DOHH2 (cell line): ENCODE data around the gene TRIM34.
A peak's percentile ranks its signal among the peaks of the same experiment; 100 is the strongest.

Source experiments
- H3F3A ChIP-seq: fragments of 200-600 bp; sonication (generic), shearing (Covaris generic); 2 replicates; pipeline ENCODE4 v1.6.0; 2016; ENCODE audit warnings: antibody characterized with exemption, mild to moderate bottlenecking; ENCODE audit not compliant: control insufficient read depth, insufficient read depth
- H3K27ac ChIP-seq: fragments of 200-600 bp; sonication (generic); 2 replicates; pipeline ENCODE4 v1.5.1; 2014; ENCODE audit warnings: low read depth, mild to moderate bottlenecking, low read length, moderate library complexity
- H3K27me3 ChIP-seq: fragments of 200-600 bp; sonication (generic); 2 replicates; pipeline ENCODE4 v1.6.1; 2014; ENCODE audit warnings: mild to moderate bottlenecking, low read length, mixed read lengths; ENCODE audit not compliant: control insufficient read depth
- H3K36me3 ChIP-seq: fragments of 200-600 bp; sonication (generic); 2 replicates; pipeline ENCODE4 v1.6.1; 2014; ENCODE audit warnings: mild to moderate bottlenecking, low read length, moderate library complexity, mixed read lengths; ENCODE audit not compliant: control insufficient read depth
- H3K4me1 ChIP-seq: fragments of 200-600 bp; sonication (generic); 2 replicates; pipeline ENCODE4 v1.6.1; 2014; ENCODE audit warnings: mild to moderate bottlenecking, low read length, mixed read lengths; ENCODE audit not compliant: control insufficient read depth
- H3K4me2 ChIP-seq: fragments of 200-600 bp; sonication (generic); 2 replicates; pipeline ENCODE4 v1.6.0; 2014; ENCODE audit warnings: mild to moderate bottlenecking, low read length, moderate library complexity
- H3K4me3 ChIP-seq: fragments of 200-600 bp; sonication (generic); 2 replicates; pipeline ENCODE4 v1.5.1; 2014; ENCODE audit warnings: mild to moderate bottlenecking, low read length, mixed read lengths
- H3K79me2 ChIP-seq: fragments of 200-600 bp; sonication (generic); 2 replicates; pipeline ENCODE4 v1.6.1; 2014; ENCODE audit warnings: mild to moderate bottlenecking, low read length, mixed read lengths; ENCODE audit not compliant: control insufficient read depth
- H3K9me2 ChIP-seq: fragments of 200-600 bp; sonication (generic); replicated peaks from 2 replicates; pipeline ENCODE4 v1.6.1; 2014; ENCODE audit warnings: mild to moderate bottlenecking, low read length, mixed read lengths; ENCODE audit not compliant: control insufficient read depth
- H3K9me3 ChIP-seq: fragments of 200-600 bp; sonication (generic); 2 replicates; pipeline ENCODE4 v1.6.1; 2014; ENCODE audit warnings: antibody characterized with exemption, low read length, mixed read lengths; ENCODE audit not compliant: control insufficient read depth, insufficient read depth
- H4K20me1 ChIP-seq: fragments of 200-600 bp; sonication (generic); 2 replicates; pipeline ENCODE4 v1.6.0; 2014; ENCODE audit warnings: low read depth, mild to moderate bottlenecking, antibody characterized with exemption, low read length, moderate library complexity; ENCODE audit not compliant: control insufficient read depth, insufficient read depth
- CTCF ChIP-seq: fragments of 200-600 bp; sonication (generic); IDR thresholded peaks from one replicate; pipeline ENCODE4 v1.5.1; 2014; ENCODE audit warnings: antibody characterized with exemption, mild to moderate bottlenecking, low read depth, low read length; ENCODE audit not compliant: poor library complexity, severe bottlenecking
- EZH2phosphoT487 ChIP-seq: fragments of 200-600 bp; sonication (generic); IDR thresholded peaks from 2 replicates; pipeline ENCODE4 v1.6.1; 2017; ENCODE audit warnings: borderline replicate concordance, mild to moderate bottlenecking, antibody characterized with exemption, low read length, moderate library complexity, mixed read lengths

The TRIM34 gene

DNA sequence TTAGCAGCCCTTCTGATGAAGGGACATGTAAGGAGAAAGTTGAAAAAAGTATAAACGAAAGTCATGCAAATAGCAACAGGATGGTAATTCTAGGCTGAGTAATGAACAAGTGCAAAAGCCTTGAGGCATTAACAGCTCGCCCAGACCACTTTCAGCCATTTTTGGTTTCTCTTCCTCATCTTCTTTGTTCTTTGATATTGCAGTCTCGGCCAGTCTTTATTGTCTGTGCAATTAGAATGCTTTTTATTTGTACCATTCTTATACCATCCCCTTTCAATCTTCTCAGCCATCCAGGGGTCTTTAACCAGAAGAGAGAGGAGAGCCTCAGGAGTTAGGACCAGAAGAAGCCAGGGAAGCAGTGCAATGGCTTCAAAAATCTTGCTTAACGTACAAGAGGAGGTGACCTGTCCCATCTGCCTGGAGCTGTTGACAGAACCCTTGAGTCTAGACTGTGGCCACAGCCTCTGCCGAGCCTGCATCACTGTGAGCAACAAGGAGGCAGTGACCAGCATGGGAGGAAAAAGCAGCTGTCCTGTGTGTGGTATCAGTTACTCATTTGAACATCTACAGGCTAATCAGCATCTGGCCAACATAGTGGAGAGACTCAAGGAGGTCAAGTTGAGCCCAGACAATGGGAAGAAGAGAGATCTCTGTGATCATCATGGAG, 7.3 kb downstream of the TRIM34 start:
- H3K9me2 ChIP-seq, result no peaks in the 10 kb centered on the region
- H4K20me1 ChIP-seq, result no peaks in the 10 kb centered on the region
- no peak overlapping the region for H3K27ac ChIP-seq
- peak overlapping the region; percentile 34 for H3K4me3 ChIP-seq
- no peak for TF ChIP-seq EZH2phosphoT487
- TF ChIP-seq CTCF, result no peak
- no peaks in the 10 kb centered on the region for H3F3A ChIP-seq
- no peaks in the 10 kb centered on the region for H3K9me3 ChIP-seq
- H3K27me3 ChIP-seq, result no peaks in the 10 kb centered on the region
- peak overlapping the region; percentile 45 for H3K4me2 ChIP-seq
- H3K36me3 ChIP-seq, result no peaks in the 10 kb centered on the region
- no peaks in the 10 kb centered on the region for H3K79me2 ChIP-seq
- peaks cover 12% of the 10 kb centered on the region for H3K4me1 ChIP-seq

DNA sequence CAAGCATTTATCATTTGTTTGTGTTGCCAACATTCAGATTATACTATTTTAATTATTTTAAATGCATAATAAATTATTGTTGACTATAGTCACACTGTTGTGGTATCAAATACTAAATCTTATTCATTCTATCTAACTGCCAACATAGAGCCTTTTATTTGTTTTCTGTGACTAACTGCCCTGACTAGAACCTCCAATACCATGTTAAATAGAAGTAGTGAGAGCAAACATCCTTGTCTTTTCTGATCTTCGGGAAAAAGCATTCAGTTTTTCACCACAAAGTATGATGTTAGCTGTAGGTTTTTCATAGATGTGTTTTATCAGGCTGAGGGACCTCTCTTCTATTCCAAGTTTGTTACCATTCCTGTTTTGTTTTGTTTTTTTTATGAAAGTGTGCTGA, 15.2 kb downstream of the TRIM34 start:
- no peaks in the 10 kb centered on the region for H3K27me3 ChIP-seq
- H3K4me1 ChIP-seq, result no peaks in the 10 kb centered on the region
- no peaks in the 10 kb centered on the region for H3K79me2 ChIP-seq
- H3K9me2 ChIP-seq, result no peaks in the 10 kb centered on the region
- TF ChIP-seq CTCF, result no peak
- TF ChIP-seq EZH2phosphoT487, result no peak
- H3K9me3 ChIP-seq, result no peaks in the 10 kb centered on the region
- H4K20me1 ChIP-seq, result no peaks in the 10 kb centered on the region
- H3K36me3 ChIP-seq, result no peaks in the 10 kb centered on the region
- no peaks in the 10 kb centered on the region for H3F3A ChIP-seq
- H3K27ac ChIP-seq, result no peak overlapping the region
- H3K4me3 ChIP-seq, result no peak overlapping the region
- no peak overlapping the region for H3K4me2 ChIP-seq

GRCh38 chr11:5643585-5643984, 18.8 kb downstream of the TRIM34 start:
- Histone ChIP-seq H3F3A (no peaks in the 10 kb centered on the region), H3K9me3 (no peaks in the 10 kb centered on the region), H3K27me3 (no peaks in the 10 kb centered on the region), H3K4me2 (no peak overlapping the region), H3K36me3 (no peaks in the 10 kb centered on the region), H3K27ac (no peak overlapping the region), H4K20me1 (no peaks in the 10 kb centered on the region), H3K9me2 (no peaks in the 10 kb centered on the region), H3K4me1 (no peaks in the 10 kb centered on the region), H3K79me2 (no peaks in the 10 kb centered on the region), H3K4me3 (no peak overlapping the region)
- TF ChIP-seq CTCF (no peak), EZH2phosphoT487 (no peak)

DNA sequence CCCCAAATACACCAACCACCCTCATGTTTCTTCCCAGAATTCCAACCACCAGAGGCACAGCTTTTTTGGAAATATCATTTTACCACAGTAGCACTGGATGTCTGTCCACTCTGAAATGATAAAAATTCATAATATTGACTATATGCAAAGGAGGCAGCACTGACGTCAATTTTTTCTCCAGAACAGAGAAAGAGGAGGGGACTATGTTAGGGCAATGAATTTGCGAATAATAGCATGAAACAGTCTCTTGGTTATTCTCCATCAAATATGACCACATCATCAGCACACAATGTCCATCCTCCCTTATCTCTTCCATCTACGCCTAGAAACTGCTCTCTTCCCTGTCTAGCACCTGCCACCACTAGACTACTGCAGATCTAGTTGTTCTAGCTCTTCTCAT, 21.3 kb downstream of the TRIM34 start:
- no peaks in the 10 kb centered on the region for H3F3A ChIP-seq

More for the DNA sequence above, 21.3 kb downstream of the TRIM34 start:
- no peaks in the 10 kb centered on the region for H3K79me2 ChIP-seq
- no peaks in the 10 kb centered on the region for H3K27me3 ChIP-seq
- no peak overlapping the region for H3K27ac ChIP-seq
- H3K4me3 ChIP-seq, result no peak overlapping the region
- no peak overlapping the region for H3K4me2 ChIP-seq
- H4K20me1 ChIP-seq, result no peaks in the 10 kb centered on the region
- no peaks in the 10 kb centered on the region for H3K36me3 ChIP-seq
- H3K9me2 ChIP-seq, result no peaks in the 10 kb centered on the region
- TF ChIP-seq CTCF, result no peak
- no peak for TF ChIP-seq EZH2phosphoT487
- H3K4me1 ChIP-seq, result no peaks in the 10 kb centered on the region
- no peaks in the 10 kb centered on the region for H3K9me3 ChIP-seq
